SU-DHL-6 (cell line): ENCODE measurements around the gene COBL.

Experiments
- H2AFZ ChIP-seq: fragments of 200-600 bp; sonication (generic); 2 replicates; pipeline ENCODE4 v1.6.1; 2014; ENCODE audit warnings: low read depth, mild to moderate bottlenecking, moderate library complexity, mixed read lengths, antibody characterized with exemption, low read length; ENCODE audit not compliant: severe bottlenecking
- H3F3A ChIP-seq: fragments of 200-600 bp; shearing (Covaris generic); 2 replicates; pipeline ENCODE4 v1.6.0; 2016; ENCODE audit warnings: antibody characterized with exemption, mild to moderate bottlenecking; ENCODE audit not compliant: insufficient read depth
- H3K27ac ChIP-seq: fragments of 200-600 bp; sonication (generic); 2 replicates; pipeline ENCODE4 v1.5.1; 2016; ENCODE audit warnings: low read depth, mild to moderate bottlenecking, low read length, moderate library complexity, mixed read lengths
- H3K27me3 ChIP-seq: fragments of 200-600 bp; sonication (generic), shearing (Covaris generic); 2 replicates; pipeline ENCODE4 v1.6.0; 2014; ENCODE audit warnings: mild to moderate bottlenecking, low read length
- H3K36me3 ChIP-seq: fragments of 200-600 bp; sonication (generic); 2 replicates; pipeline ENCODE4 v1.6.1; 2014; ENCODE audit warnings: mild to moderate bottlenecking, low read length, mixed read lengths
- H3K4me2 ChIP-seq: fragments of 300-600, 200-600 bp; shearing (Covaris generic), sonication (generic); 2 replicates; pipeline ENCODE4 v1.6.0; 2014; ENCODE audit warnings: low read length, low read depth, mild to moderate bottlenecking; ENCODE audit not compliant: poor library complexity, severe bottlenecking
- H3K4me3 ChIP-seq: fragments of 200-600 bp; sonication (generic); 2 replicates; pipeline ENCODE4 v1.5.1; 2014; ENCODE audit warnings: antibody characterized with exemption, low read length, mild to moderate bottlenecking, mixed read lengths; ENCODE audit not compliant: insufficient read depth, poor library complexity, severe bottlenecking
- H3K79me2 ChIP-seq: fragments of 200-600 bp; sonication (generic); 2 replicates; pipeline ENCODE4 v1.6.1; 2014; ENCODE audit warnings: mild to moderate bottlenecking, low read length, moderate library complexity; ENCODE audit not compliant: insufficient read depth
- H3K9ac ChIP-seq: fragments of 200-600 bp; sonication (generic); 2 replicates; pipeline ENCODE4 v1.7.0; 2014; ENCODE audit warnings: mild to moderate bottlenecking, low read length
- H3K9me2 ChIP-seq: fragments of 200-600 bp; sonication (generic); replicated peaks from 2 replicates; pipeline ENCODE4 v1.6.1; 2014; ENCODE audit warnings: low read length; ENCODE audit not compliant: insufficient read depth
- H3K9me3 ChIP-seq: fragments of 200-600 bp; sonication (generic); 2 replicates; pipeline ENCODE4 v1.6.1; 2014; ENCODE audit warnings: low read length, mixed read lengths; ENCODE audit not compliant: insufficient read depth
- H4K20me1 ChIP-seq: fragments of 200-600 bp; sonication (generic); 2 replicates; pipeline ENCODE4 v1.6.1; 2014; ENCODE audit warnings: low read depth, mild to moderate bottlenecking, antibody characterized with exemption, low read length, moderate library complexity, mixed read lengths
- CTCF ChIP-seq: fragments of 200-600 bp; sonication (generic); IDR thresholded peaks from one replicate; pipeline ENCODE4 v1.5.1; 2017; ENCODE audit warnings: antibody characterized with exemption, mild to moderate bottlenecking, low read length, moderate library complexity; ENCODE audit not compliant: insufficient read depth, poor library complexity, severe bottlenecking
- EZH2phosphoT487 ChIP-seq: fragments of 200-600 bp; sonication (generic), shearing (Covaris generic); conservative IDR thresholded peaks from 2 replicates; pipeline ENCODE4 v1.6.1; 2018; ENCODE audit warnings: mild to moderate bottlenecking, antibody characterized with exemption, low read length, moderate library complexity, mixed read lengths

COBL gene

DNA sequence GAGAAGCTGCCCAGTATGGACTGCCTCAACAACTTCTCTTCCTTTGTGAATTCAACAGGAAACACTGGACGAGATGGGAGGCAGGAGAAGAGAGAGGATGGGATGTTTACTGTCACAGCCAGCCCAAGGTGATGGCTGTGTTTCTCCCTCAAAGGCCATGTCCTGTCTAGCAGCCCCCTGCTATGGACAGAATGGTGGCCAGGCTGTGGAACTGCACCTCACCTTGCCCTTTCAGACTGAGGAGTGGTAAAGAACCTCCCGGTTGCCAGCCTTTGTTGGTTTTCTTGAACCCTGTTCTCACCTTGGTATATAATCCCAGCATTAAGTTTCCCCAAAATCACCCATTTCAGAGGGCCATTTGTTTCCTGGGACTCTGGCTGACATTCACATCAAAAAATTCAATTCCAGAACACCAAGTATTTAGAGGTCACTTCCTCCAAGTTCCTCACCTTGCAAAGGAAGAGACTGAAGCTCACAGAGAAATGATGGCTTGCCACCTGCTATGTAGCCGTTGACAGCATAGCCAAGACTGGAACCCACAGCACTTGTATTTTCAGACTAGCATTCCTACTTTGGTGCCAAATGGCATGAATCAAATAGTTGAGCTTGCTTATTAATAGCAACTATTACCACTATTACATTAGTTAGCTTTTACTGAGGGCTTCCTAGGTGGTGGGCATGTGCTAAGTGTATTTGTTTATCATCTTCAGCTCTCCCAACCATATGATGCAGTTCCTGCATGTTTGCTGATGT lies 309.9 kb downstream of the COBL start:
- Histone ChIP-seq H3K79me2 (no peaks in the 10 kb centered on the region), H3K9ac (no peak overlapping the region), H2AFZ (no peak overlapping the region), H4K20me1 (no peaks in the 10 kb centered on the region), H3K9me2 (no peaks in the 10 kb centered on the region), H3K27ac (no peak overlapping the region), H3K4me2 (no peak overlapping the region), H3K27me3 (no peaks in the 10 kb centered on the region), H3K4me3 (no peak overlapping the region), H3F3A (no peaks in the 10 kb centered on the region), H3K9me3 (no peaks in the 10 kb centered on the region), H3K36me3 (no peaks in the 10 kb centered on the region)
- no peak for TF ChIP-seq CTCF
- no peak for TF ChIP-seq EZH2phosphoT487

DNA sequence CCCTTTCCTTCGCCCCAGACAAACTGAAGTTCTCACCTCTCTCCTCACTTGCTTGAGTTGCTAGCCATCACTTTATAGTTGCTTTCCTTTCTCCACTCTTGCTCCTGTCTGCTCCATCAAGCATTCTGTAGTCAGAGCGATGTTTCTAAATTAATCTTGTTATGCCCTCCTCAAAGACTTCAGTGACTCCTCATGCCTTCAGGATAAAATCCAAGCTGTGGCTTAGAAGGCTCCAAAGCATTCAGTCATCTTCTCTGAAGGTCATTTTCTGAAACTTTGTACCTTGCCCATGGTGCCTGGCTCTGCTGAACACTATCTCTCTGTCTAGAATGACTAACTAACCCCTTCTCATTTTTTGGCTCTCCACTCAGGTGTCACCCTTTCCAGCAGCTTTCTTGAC lies 311.5 kb downstream of the COBL start:
- no peak for TF ChIP-seq CTCF
- TF ChIP-seq EZH2phosphoT487 = no peak
- Histone ChIP-seq H2AFZ (no peak overlapping the region), H3K79me2 (no peaks in the 10 kb centered on the region), H3K27ac (no peak overlapping the region), H3K4me2 (no peak overlapping the region), H3K9me2 (no peaks in the 10 kb centered on the region), H4K20me1 (no peaks in the 10 kb centered on the region), H3F3A (no peaks in the 10 kb centered on the region), H3K27me3 (no peaks in the 10 kb centered on the region), H3K4me3 (no peak overlapping the region), H3K36me3 (no peaks in the 10 kb centered on the region), H3K9ac (no peak overlapping the region), H3K9me3 (no peaks in the 10 kb centered on the region)

- Histone ChIP-seq H3K9ac (no peak overlapping the region), H3K27me3 (no peaks in the 10 kb centered on the region), H3K27ac (no peak overlapping the region), H3K4me2 (no peak overlapping the region), H3F3A (no peaks in the 10 kb centered on the region), H2AFZ (no peak overlapping the region), H3K9me2 (no peaks in the 10 kb centered on the region), H4K20me1 (no peaks in the 10 kb centered on the region), H3K9me3 (no peaks in the 10 kb centered on the region), H3K79me2 (no peaks in the 10 kb centered on the region), H3K36me3 (no peaks in the 10 kb centered on the region), H3K4me3 (no peak overlapping the region)
- TF ChIP-seq EZH2phosphoT487 (no peak), CTCF (peak; percentile 17)
Observed at GRCh38 chr7:51000956-51001355, 315.7 kb downstream of the COBL start.
